GM13977 (cell line): ENCODE results near the gene UCK2.

ENCODE experiments used
- DNase-seq: peaks from one replicate; pipeline ENCODE4 v3.0.0; 2012; ENCODE audit warnings: low spot score
- in situ Hi-C: fragments of 300-500 bp; cut with MboI; formaldehyde crosslinking; loops from one replicate; pipeline ENCODE4 v1.12.0; 2022; ENCODE audit warnings: low sequenced_read_pairs, low pct_unique_long_range_greater_than_20kb, mixed read lengths, inconsistent platforms; ENCODE audit not compliant: unreplicated experiment
- TF ChIP-seq, protein P1 (sequence below): IDR thresholded peaks from 2 replicates; pipeline ENCODE4 v1.5.1; 2012; ENCODE audit warnings: mild to moderate bottlenecking, control low read depth; ENCODE audit not compliant: insufficient read depth; ENCODE audit errors: extremely low read depth, missing control alignments

UCK2 gene

DNA sequence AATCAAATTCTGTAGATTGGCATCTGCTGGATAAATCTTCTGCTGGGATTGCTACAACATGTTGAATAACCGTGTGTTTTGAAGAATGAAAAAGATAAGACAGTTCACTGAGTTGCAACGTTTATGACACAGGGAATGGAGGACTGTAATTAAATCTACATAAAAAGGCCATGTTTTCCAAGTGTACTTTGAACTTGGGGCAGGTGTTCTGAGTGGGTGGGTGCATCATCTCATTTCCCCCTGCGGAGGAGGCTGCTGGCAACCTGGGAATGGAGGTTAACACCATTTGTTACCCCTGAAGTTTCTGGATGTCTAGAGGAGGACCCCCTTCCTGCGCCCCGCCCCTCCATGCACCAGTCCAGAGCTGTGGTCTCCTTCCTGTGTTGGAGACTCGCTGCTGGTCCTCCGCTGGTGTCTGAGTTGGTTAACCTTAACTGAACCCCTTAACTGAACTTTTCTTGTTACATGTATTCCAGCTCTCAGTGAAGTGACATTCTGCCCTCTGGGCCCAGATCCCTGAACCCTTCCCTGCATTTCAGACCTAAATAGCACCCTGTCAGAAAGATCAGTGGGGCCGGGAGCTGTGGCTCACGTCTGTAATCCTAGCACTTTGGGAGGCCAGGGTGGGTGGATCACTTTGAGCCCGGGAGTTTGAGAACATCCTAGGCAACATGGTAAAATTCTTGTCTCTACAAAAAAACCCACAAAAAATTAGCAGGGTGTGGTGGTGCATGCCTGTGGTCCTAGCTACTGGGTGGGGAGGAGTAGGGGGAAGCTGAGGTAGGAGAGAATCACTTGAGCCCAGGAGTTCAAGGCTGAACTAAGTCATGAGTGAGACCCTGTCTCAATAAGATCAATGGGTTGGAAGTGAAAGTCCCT lies 31.8 kb downstream of the UCK2 start:
- in situ Hi-C loops, result no loop called here
- no peak for DNase-seq
- TF ChIP-seq, protein P1, sequence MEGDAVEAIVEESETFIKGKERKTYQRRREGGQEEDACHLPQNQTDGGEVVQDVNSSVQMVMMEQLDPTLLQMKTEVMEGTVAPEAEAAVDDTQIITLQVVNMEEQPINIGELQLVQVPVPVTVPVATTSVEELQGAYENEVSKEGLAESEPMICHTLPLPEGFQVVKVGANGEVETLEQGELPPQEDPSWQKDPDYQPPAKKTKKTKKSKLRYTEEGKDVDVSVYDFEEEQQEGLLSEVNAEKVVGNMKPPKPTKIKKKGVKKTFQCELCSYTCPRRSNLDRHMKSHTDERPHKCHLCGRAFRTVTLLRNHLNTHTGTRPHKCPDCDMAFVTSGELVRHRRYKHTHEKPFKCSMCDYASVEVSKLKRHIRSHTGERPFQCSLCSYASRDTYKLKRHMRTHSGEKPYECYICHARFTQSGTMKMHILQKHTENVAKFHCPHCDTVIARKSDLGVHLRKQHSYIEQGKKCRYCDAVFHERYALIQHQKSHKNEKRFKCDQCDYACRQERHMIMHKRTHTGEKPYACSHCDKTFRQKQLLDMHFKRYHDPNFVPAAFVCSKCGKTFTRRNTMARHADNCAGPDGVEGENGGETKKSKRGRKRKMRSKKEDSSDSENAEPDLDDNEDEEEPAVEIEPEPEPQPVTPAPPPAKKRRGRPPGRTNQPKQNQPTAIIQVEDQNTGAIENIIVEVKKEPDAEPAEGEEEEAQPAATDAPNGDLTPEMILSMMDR, result no peak

GRCh38 chr1:165860065-165860464 lies 32.7 kb downstream of the UCK2 start:
- DNase-seq, result no peak
- TF ChIP-seq, protein P1, result no peak
- in situ Hi-C loops, result no loop called here

DNA sequence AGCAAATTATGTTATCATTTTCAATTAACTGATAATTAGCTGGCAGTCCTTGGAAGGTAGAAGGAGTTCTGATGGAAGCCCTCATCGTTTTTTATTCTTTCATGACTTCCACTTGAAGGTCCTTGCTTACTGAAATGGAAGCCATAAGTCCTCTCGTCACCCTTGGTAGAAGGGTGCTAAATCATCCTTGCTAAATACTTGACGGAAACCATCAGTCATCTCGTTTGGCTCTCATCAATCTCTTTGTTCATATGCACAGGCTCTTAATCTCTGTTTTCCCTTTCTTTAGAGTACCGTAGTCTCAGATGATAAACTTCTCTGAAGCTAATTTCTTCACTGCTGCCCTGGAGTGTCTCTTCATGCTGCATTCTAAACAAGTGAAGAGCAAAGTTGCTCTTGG lies 34.5 kb downstream of the UCK2 start:
- TF ChIP-seq, protein P1, result no peak
- in situ Hi-C loops, result no loop called here
- DNase-seq, result no peak

DNA sequence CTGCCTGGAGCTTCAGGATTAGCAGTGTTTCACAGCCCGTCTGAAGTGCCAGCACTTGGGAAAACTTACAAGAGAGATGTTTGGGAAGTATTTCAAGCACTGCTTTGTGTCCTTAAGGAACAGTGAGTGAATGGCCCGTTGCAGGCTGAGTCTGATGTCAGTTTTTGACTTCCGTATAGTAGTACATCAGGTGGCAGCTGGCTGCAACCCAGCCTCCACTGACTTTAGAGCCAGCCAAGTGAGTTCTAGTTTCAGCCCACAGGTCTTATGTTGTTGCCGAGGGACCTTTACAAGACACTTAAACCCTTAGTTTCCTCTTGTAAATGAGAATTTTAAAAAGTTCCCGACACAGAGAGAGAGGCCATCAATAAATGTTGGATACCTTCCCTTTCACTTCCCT lies 35.0 kb downstream of the UCK2 start:
- in situ Hi-C loops, result no loop called here
- peak; percentile 29 for DNase-seq
- TF ChIP-seq, protein P1, result no peak

- TF ChIP-seq, protein P1, result no peak
- no peak for DNase-seq
- in situ Hi-C loops, result no loop called here
These were observed 35.9 kb downstream of the UCK2 start for GRCh38 chr1:165863346-165863745.

DNA sequence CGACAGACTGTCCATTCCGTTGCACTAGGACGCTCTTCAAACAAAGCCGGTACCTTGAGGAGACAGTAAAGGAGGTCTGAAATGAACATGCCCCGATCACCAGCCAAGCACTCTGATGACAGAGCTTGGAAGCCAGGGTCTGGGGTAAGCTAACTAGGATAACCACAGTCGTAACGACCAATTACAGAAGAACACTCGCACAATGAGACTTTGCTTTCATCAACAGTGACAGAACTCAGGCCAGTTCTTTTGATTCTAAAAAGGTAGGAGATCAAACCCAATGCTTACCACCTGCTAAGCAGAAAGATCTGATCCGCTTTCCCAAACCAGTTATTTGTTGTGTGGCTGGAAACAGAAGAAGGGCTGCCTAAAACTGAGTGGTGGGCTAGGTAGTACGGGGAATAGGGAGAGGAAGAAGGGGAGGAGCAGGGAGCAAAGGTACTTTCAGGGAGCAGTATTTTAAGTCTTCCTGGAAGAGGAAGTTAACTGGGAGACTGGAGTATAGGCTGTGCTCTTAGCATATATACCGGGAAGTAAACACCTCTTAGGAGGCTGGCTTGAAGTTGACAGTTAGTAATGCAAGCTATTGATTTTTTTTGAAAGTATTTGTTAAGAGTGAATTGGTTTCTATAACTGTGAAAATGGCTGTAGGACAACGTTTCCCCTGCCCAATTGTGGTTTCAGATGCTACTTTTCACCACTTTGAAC lies 38.4 kb downstream of the UCK2 start:
- in situ Hi-C loops, result no loop called here
- no peak for DNase-seq
- TF ChIP-seq, protein P1, result no peak
